HG02678 (cell line): ENCODE measurements around the gene P2RY12.

Experiments used
- ATAC-seq: cut with Tn5 transposase; IDR thresholded peaks from one replicate; pipeline ENCODE4 v1.9.1; 2021; ENCODE audit warnings: mild to moderate bottlenecking, moderate library complexity; ENCODE audit not compliant: unreplicated experiment

The P2RY12 gene

DNA sequence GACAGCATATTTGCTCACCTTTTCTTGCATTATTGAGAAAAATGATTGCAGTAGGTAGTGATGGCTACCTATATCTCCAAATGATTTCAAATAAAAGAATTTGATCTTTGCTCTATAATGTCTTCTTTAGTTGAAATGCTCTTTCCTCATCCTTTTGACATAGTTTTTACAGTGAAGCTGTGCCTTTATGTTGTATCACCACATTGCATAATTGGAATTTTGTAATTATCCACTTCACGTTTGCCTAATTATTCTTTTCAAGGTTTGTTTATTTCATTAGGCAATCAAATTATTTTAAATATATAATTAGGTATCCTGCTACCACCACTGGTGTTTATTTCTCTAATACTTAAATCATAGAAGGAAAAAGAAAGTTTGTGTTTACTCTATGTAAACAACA lies 33.9 kb downstream of the P2RY12 start:
- no peak for ATAC-seq

DNA sequence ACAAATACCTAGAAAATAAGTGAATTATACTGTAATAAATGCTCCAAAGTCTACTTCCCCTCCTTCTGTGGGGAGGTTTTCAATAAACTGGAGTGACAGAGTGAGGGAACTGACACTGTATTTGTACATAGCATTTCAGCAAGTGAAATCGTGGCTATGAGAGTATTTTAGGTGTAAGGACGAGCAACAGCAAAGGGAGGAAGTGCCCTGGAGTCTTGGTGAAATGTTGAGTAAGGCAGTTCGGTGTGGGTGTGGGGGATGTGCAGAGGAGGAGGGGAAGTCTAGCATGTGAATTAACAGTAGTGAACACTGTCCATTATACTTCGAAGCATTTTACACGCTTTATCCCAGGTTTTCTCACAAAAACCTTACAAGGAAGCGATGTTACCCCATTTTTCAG lies 37.1 kb downstream of the P2RY12 start:
- no peak for ATAC-seq

DNA sequence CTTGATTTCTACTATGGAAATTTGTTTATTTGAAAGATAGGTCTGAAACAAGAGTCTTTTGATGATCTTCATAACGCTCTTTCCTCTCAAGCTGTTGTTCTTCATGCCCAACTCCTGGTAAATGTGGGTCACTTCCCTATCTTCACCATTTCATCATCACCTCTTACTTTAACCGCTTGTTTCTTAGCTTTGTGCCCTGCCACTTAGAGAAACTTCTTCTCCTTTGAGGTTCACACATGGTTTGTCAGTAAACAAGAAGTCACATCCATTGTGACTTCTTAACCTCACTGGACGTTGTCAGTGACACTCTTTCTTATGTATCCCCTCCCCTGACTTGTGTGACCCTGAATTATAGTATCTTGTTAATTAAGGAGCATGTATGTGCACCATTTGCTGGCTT lies 38.3 kb downstream of the P2RY12 start:
- no peak for ATAC-seq

DNA sequence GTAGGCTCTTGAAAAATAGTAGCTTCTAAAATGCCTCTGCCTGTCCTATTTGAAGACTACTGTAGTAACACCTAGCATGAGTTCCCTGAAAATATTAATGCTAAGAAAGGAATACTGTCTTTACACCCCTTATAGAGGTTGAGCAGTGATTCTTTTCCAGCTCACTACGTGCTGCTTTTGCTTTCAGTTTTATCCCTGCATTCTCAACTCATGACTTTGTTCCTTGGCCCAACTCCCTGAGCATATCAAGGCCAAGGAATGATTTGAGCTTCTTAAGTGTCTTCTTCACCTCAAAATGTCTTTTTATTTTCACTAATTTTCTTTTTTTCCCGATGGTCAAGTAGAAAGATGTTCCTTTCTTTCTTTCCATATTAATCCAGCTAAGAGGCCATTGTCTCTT lies 38.7 kb downstream of the P2RY12 start:
- ATAC-seq = no peak

DNA sequence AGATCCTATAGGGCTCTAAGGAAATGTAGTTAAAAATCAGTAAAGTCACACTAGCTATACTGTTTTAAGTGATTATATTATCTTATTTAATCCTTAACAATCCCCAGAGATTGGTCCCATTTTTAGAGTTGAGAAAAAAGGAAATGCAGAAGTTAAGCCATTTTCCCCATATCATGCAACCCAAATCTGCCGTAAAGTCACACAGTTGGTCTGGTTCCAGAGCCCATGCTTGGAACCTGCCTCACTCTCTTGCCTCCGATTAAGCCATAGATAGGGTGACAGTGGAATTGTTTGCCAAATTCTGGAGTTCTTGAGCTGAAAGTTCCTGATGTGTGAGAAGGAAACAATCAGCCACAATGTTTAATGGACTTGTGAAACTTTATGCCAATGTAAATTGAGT lies 52.9 kb downstream of the P2RY12 start:
- no peak for ATAC-seq

DNA sequence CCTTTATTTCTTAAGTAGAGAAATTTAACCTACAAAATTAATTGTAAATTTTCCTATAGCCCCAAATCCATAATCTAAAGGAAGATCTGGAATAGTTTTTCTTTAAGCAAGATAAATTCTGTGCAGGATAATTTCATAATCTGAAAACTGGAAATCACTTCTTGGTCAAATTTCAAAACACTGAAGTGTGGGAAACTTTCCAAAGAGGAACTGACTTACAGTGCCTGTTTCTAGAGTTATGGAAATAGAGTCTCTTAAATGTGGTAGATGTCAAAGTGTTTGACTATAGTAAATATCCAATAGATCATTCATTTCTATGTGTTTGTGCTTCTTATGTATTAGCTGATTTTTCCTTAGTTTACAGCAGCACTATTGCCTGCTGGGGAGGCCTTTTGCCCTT lies 53.7 kb downstream of the P2RY12 start:
- no peak for ATAC-seq

DNA sequence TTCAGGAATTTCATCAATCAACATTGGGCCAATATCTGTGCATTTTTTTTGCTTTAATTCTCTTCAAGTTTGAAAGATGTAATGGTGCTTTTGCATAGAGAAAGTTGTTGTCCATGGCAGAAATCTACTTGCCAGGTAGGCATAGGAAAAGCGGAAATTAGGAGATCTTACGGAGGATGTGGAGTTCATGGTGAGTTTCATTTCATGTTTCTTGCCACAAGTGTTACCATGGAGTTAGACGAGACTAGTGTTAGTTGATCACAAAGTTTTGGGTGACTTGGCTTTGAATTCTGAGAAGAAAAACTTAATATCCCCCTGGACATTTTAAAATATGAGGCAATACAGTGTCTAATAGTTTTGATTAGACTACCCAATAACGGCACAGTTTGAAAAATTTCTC lies 54.2 kb downstream of the P2RY12 start:
- no peak for ATAC-seq

DNA sequence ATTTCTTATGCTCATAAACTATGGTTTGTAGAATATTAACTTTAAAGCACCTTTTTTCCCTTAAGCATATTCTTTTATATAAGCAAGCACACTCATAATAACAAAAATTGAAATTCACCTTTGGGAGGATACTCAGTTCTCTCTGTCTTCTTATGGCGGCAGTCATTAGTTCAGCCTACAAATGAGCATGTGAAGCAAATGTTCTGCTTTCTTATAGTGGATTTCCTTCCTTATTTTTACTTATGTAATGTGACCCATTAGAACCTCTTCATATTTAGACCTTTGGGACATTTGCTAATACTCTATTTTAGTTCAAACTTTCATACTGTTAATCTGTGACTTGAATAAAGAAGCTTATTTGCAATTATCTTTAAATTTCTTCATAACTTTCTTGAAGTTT lies 55.2 kb downstream of the P2RY12 start, which contains the start of gene P2RY13:
Gene P2RY13, minus strand, starts transcription at position 187 of the 400 bp plus-strand sequence. Its CDS starts 21 bp downstream, at position 166.
- no peak for ATAC-seq

DNA sequence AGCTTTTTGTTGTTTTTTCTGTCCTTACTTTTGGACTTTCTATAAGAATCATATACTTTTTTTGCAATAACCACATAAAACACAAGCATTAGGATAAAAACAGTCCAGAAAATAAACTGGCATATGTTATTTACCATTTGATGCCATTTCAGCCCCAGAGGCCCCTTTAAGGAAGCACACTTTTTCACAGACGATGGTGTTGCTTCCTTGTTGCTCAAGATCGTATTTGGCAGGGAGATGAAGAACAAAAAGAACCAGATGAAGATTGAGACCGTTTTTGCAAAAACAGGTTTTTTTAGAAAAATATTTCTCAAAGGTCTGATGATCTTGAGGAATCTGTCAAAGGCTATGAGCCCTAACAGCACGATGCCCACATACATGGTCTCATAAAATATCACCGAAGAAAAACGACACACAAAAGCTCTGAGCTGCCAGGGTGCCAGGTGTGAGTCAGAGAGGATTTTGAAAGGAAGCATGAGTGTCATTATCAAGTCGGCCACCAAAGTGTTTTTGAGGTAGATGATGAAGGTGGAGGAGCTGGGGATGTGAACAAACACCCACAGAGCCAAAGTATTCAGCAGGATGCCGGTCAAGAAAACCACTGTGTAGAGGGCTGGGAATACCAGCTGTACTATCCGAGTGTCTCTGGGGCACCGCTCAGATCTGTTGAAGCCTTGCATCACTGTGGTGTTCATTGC lies 56.1 kb downstream of the P2RY12 start:
- no peak for ATAC-seq

DNA sequence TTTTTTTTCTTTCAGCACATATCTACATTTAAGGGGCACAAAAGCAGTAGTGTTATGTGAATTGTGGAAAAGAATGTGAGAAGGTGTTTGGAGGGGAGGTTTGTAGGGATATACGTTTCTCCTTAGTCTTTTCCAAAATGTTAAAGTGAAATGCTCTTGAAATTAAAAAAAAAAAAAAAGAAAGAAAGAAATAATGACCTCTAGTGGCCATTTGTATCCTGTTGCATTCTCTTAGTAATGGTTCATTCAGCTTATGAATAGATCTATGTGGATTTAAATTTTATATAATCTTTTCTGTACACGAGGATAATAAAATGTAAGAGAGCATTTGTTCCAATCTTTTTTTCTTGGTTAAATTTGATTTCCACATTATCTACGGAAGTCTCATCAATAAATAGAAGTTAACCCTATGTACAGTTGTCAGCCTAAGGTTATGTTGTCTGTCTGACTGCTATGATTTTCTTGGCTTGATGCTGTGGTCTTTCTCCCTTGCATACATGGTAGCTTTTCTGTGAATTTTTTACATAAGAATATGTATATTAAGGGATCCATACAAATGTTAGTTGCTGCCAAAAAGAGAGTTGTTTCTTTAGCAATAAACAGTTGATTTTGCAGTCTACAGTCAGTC lies 56.9 kb downstream of the P2RY12 start:
- no peak for ATAC-seq

DNA sequence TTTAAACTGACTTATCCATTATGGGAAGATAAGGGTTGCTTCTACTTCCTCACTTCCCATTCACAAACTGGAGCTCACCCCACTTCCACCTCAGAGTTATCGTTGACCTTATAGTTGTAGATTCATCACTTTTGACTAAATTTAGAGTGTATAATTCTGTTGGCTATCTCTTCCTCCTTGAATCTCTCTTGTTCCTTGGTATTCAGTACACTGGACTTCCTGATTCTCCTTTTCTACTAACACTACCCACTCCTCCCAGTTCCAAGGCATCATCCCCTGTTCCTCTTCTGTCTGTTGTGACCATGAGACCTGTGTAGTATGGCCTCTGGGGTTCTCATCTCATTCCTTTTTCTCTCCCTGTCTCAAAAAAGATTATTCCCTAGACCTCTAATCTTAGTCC lies 62.0 kb downstream of the P2RY12 start:
- no peak for ATAC-seq

DNA sequence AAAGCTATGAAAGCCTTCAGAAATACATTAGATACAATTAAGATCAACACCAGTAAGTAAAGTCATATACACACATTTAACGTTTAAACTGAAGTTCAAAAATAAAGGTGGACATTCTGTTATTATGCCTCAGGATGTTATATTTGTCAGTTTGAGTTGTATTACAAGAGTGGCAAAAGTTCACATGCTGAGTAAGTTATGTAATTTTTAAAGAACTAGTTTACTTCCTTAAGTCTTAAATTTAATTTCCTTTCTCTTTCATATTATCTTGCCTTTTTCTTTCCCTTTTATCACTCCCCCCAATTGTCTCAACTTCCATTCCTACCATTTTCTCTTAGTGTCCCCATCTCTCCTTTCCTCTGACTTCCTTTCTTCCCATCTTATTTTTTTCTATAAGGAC lies 63.0 kb downstream of the P2RY12 start:
- ATAC-seq = no peak

DNA sequence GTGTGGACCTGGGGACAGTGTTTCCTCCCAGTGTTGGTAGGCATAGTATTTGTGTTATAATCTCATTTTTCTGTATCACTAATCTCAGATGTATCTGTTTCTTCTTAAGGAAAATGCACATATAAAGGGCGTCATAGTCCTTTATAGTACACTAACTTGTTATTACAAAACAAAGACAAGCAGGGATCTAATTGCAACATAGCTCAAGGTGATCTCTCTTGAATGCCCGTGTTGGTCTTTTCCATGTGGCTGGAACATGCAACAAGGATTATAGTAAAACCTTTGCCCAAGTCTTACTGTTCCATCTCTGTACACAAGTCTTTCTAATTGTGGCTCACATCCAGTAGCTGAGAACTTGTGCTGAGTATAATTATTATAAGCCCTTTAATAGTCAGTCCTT lies 64.4 kb downstream of the P2RY12 start:
- ATAC-seq = no peak

DNA sequence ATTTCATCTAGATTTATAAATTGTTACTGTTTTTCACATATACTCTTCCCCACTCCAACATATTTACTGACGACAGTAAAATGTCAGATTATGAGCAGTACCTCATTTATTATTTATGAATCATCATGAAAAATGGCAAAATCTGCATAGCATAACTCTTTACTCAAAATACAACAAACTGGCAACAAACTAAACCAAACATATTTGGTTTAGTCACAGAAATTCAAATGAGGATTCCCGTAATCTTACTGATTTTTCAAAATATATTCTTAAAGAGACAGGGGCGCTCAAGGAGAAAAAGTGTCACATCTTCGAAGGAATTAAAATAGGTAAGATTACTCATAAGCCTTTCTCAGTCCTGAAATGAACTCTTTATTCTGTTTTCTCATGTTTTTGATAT lies 64.9 kb downstream of the P2RY12 start:
- no peak for ATAC-seq

DNA sequence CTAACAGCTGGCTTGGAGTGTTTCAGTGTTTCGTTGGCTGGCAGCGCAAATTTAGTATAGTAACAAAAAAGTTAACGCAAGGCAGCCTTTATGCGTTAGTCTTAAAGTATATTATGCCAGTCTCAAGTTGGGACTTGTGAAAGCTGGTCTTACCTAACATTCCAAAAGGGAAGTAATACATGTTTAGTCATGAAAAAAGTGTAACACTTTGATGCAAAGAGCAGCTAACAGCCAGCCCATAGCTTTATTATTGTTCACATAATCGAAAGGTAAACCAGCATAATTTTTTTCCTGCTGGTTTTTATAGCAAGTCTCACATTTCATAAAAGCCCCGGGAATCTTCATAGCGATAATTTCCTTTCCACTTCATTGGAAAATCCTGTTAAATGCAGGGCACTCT lies 65.6 kb downstream of the P2RY12 start:
- no peak for ATAC-seq

DNA sequence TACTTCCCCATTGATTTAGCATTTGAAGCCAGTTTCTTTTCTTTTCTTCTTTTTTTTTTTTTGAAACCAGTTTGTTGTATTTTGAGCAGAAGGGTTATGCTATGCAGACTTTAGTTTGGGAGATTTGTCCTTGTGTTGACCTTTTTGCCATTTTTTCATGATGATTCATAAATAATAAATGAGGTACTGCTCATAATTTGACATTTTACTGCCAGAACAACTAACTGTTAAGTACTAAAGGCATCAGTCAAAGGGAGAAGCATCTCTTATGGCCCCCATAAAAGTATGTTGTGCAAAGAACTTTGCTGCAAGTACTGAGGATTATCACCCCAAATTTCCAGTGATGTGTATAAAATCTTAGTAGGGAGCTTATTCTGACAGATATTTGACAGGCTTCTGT lies 66.2 kb downstream of the P2RY12 start:
- no peak for ATAC-seq

DNA sequence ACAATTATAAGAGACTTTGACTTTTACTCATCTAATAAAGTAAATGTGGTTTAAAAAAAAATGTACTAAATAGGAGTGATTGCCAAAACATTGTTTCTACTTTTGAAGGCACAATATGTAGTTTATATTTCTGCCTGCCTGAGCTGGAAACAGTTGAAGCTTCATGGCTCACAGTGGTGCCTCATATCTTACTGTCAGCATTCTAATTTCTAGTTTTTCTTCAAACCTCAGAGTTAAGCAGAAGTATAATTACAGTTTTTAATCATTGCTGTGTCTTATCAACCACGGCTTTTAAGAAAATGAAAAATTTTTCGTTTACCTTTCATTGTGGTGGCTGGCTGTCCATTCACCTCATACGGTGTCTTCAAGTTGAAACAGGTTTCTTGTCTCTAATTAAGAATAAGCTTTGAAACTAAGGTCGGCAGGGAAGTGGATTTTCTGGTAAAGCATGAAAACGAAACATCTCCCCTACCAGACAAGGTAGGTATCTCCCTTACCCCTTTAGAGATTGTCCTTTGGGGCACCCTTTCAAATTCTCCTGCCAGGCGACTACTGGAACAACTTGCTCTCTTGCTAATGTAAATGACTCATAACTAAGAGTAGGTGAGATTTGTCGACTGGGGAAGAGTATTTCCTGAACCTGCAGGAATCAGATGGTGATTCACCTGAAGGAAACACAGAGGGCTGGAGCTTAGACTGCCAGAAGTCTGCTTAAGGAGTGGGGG lies 68.1 kb downstream of the P2RY12 start, which contains the start of gene GPR87:
Gene GPR87, minus strand, starts transcription at position 554 of the 725 bp plus-strand sequence. CDS start 16,720 bp downstream, outside the sequence.
- ATAC-seq = no peak

DNA sequence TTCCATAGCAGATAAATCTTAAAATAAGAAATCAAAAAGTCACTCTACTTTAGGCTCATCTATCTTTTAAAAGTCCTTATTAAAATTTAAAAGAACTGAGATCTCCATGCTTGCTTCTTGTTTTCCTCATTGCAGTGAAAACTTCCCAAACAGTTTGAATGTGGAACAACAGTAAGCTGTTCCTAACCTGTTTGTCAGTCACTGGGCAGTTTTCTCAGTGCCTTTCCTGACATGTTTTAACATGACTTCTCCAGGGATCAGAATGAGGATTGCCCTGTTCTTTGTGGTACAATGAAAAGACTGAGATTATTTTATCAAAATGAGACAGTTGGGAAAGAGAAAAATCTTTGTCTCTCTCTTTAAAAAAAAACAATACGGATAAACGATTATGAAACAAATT lies 68.7 kb downstream of the P2RY12 start:
- no peak for ATAC-seq

DNA sequence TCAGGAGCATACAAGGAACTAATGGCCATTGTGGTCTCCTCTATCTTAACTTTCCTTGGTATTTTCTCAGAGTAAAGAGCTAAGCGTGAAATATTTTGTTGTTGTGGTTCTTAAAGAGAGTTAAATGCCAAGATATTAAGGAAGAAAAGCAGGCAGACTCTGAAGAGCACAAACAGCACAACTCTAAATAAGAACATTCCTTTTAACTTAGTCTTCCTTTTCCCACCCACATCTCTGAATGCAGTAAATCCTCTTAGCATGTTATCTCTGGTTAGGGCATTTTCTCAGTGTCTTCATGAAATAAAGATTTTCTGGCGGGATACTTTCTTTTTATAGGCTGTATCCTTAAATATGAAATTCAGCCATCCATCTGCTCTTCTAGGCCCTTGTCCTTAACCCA lies 69.4 kb downstream of the P2RY12 start:
- no peak for ATAC-seq

DNA sequence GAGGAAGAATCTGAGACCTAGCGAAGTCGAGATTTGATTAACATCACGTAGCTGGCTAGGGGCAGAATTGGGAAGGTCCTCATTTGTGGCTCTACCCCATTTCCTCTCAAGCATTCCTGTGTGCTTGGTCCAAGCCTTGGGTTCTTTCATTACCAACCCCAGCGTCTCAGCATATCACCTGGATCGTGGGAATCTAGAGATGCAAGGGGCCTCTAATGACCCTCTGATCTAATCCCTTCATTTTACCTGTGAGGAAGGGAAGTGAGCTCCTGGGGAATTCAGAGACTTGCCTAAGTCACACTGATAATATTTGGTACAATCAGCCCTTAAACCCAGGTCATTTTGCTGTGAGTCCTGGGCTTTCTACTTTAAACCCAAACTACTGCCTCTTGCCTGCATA lies 70.0 kb downstream of the P2RY12 start:
- ATAC-seq = no peak

DNA sequence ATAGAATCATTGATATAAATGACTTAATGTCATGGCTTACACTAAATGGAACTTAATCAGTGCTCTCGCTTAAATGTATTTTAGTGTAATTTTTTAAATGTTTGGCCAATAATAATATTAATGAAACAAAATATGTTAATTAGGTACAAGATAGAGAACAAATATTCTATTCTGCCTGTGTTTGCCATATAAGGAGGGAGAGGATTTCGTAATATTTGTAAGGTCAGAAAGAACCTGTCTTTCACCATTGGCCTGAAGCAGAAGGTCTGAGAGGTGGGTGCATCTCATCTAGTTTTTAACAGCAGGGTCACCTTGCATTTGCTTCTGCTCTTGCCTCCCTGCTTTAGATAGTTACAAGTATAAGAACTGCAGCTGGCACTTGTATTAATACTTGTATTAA lies 70.4 kb downstream of the P2RY12 start:
- no peak for ATAC-seq

DNA sequence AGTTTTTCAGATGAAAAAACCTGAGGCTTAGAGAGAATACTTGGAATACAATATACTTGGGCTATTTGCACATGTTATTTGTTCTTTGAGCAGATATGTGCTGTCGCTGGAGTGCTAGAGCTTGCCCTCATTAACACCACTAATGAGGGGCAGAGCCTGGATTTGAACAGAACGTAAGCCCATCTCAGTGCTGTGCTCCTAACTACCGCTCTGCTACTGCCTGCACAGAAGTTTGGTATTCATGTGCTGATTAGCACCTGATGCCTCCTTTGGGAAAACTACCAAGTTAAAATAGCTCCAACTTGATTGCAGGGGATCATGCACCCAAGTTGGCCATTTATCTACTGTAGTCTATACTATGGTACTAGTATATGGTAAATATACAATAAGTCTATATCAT lies 71.6 kb downstream of the P2RY12 start:
- ATAC-seq = no peak
